Right hindlimb (tissue), 1 donor: Measurements from ENCODE around the gene ICE1.
A peak's percentile ranks its signal among the peaks of the same experiment; 100 is the strongest.
"Not testable (repeated sequence)": the region's sequence is repeated elsewhere in the genome, so short reads cannot be mapped to it uniquely, and the experiment has no call there.

Experiments used
- DNase-seq: peaks from one replicate; pipeline ENCODE4 v3.0.0-alpha.2; 2018

Gene ICE1

DNA sequence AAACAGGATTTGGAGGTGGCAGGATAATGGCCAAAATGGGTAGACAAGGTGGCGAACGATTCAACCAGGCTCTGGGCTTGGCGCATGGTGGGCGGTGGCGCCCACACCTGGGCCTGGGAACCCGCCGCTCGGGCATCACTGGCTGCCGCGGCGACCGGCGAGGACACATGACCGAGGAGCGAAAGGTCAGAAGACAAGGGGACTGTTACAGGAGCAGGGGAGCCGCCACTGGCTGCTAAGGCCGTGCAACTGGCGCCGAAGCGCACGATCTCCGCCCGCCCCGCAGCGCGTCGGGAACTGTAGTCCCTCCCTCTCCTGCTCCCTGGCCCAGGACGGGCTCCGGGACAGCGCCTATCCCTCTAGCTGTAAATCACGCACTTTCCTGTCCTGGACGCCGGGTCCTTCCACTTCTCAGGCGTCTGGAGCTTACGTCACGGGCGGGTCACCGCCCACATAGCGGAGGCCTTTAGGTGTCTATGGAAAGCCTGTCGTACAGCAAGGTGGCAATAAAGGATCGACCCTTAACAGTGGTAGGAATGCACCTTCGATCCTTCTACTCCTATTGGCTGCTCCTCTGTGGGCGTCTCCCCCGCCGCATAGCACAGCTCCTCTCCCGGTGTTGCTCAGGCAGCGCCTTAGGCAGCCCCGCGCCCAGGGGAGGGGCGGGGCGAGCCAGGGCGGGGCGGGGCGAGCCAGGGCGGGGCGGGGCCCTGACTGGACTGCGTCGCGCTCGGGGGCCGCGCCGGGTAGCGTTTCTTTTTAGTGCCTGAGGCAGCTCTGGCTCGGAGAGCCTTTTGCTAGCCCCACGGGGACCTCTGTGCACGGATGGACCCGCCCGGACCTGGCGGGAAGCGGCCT is at the start of gene ICE1:
TSS of gene ICE1 (plus strand) at position 717 of the 858 bp plus-strand sequence. CDS start 239 bp downstream, outside the sequence.
- peak; percentile 97 for DNase-seq

DNA sequence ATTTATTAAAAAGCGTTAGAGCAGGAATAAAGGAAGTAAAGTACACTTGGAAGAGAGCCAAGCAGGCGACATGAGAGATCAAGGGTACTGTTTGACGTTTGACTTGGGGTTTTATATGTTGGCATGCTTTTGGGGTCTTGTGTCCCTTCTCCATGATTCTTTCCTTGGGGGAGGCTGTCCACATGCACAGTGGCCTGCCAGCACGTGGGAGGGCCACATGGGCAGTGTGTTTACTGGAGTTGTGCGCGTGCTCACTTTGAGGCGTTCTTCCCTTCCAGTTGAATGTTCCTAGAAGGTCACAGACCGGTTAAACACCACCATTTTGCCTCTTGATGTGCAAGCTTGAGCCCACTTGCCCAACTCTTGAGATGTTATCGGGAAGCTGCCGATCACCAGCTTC is 49.5 kb upstream of the ICE1 start:
- DNase-seq = no peak

DNA sequence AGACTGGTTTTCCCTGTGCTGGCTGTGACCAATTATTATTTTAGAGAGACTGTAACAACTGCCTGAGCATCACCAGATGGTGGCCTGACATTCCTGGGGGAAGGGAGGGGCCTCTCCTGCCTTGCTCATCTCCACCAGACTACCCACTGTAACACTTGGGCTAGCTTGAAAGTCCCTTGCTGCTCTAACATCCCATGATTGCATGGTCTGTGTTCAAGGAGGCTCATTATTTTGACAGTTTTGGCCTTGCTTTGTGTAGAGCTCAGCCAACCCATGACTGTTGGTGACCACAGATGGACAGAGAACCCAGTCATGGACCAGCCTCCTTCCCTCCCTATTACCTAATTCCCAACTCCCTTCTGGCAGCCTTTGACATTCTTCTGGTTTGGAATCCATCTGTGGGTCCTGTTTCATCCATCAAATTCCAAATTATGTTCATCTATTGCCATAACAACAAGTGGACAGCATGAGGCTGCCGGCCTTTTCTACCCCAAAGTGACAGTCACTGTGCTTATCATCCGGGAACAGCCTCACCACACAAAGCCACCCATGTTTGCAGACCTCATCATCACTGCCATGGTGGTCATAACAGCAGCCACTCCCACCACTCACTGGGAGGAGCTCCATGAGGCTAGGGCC is 49.0 kb upstream of the ICE1 start:
- peak; percentile 43 for DNase-seq

DNA sequence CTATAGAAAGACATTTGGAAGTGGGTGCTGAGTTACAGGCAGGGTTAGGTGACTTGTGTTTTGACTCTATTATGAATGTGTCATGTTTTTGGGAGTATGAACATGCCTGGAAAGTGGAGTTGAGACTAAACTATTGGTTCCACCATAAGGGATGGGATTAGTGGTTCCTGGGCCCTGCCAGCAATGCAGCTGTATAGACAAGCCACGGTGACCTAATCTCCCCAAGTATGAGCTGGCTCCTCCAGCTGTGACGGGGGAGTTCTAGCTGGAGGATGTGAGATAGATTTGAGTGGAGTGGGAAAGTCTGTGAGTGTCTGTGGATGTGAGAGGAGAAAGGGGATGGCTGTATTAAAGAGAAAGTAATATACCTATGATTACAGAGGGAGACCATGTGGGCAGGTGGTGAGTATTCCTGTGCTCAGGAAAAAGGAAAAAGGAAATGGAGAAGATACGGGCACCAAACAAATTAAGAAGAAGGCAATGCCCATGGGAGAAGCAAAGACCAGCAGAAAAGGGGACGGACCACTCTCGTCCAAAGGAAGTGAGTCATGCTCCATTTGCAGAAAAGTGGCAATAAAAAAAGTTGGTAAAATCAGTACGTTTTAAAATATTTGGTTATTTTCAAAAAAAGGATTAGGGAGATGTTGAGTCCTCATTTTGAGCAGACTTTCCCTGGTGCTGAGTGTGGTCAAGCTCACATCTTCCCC is 48.3 kb upstream of the ICE1 start:
- DNase-seq = peak; percentile 62

DNA sequence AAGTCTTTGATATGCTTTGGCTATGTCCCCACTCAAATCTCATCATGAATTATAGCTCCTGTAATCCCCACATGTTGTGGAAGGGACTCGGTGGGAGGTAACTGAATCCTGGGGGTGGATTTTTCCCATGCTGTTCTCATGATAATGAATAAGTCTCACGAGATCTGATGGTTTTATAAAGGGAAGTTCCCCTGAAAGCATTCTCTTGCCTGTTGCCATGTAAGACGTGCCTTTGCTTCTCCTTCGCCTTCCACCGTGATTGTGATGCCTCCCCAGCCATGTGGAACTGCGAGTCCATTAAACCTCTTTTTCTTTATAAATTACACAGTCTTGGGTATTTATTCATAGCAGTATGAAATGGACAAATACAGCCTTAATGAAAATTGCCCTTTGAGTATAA is 44.7 kb upstream of the ICE1 start:
- DNase-seq = no peak

GRCh38 chr5:5378531-5378930 is 43.9 kb upstream of the ICE1 start:
- DNase-seq = no peak

DNA sequence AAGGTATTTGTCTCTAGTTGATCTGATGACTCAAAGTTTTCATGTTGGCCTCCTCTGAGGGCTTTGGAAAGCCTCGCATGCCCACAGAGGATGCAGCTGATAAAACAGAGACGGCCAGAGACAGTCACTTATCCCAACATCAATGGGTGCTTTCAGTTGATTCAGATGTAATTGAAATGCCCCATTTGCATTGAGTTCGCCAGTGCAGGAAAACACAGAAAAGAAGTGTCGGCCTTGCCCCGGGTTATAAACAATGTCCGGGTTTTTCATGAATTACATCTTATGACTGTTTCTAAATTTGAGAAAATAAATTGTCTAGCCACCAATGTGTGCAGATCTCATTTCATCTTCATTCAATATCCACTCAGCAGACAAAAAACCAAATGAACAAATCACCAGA is 42.2 kb upstream of the ICE1 start:
- DNase-seq = no peak

DNA sequence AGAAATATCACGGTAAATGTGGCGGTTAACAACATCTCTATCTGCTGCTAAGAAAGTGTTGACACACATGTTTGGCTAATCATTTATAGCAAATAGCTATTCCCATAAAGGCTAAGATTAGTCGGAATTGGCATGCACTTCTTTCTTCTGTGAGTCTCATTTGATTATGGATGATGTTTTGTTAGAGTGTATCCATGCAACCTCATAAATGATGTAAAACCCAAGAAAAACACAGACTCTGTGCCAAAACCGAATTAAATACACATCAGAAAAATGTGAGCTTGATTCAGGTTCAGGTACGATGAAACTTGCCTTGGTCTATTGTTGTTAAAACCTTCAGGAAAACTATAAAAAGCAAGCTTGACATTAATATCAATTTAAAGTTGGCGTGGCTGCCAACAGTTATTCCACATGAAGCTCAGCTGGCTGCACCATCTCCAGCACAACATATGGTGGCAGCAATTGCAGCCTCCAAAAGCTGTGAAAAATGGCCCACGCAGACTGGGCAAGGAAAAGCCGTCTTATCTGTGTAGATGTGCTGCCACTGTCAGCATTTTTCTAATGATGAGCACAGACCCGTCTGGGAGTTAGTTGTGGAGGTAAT is 41.1 kb upstream of the ICE1 start:
- peak; percentile 45 for DNase-seq

DNA sequence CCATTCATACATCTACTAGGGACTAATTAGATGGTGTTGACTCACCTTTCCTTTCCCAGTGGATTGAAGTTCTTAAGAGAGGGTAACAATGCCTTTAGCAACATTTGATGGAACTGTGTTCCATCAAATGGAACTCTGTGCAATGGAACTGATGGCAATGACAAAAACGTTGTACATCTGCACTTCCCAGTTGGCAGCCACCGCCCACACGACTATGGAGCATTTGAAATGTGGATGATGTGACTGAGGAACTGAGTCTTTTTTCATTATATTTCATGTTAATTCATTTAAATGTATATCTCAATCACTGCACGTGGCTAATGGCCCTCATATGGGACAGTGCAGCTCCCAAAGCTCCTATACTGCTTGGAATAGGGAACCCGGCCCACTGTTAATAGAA is 39.0 kb upstream of the ICE1 start:
- DNase-seq = no peak

GRCh38 chr5:5384660-5385330 is 37.7 kb upstream of the ICE1 start:
- DNase-seq = peak; percentile 59

DNA sequence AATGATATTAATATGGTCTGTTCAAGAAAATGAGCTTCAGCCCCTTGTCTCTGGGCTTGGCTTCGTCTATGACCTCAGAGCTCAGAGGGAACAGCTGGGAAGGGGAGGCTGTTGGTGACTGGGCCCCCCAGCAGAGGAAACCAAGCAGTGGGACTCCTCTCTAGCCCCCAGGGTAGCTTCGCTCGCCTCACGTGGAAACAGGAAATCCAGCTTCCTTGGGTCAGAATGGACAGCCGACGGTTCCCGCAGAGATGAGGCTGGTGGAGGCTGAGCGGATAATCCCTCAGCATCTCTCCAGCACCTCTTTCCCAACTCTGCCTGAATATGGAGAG is 37.2 kb upstream of the ICE1 start:
- DNase-seq = peak; percentile 59

DNA sequence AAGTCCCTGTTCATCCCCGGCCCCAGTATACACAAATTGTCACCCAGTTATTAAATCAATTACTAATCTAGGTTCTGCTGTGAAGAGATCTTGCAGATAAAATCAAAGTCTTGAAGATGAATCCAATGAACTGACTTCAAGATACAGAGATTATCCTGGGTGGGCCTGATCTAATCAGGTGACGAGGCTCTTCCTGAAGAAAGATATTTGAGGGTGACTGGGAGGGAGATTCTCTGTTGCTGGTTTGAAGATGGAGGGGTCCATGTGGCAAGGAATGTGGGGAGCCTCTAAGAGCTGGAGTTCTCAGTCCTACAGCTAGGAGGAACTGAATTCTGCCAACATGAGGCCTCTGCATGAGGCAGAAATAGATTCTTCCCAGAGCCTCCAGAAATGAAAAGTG is 36.1 kb upstream of the ICE1 start:
- DNase-seq = no peak

DNA sequence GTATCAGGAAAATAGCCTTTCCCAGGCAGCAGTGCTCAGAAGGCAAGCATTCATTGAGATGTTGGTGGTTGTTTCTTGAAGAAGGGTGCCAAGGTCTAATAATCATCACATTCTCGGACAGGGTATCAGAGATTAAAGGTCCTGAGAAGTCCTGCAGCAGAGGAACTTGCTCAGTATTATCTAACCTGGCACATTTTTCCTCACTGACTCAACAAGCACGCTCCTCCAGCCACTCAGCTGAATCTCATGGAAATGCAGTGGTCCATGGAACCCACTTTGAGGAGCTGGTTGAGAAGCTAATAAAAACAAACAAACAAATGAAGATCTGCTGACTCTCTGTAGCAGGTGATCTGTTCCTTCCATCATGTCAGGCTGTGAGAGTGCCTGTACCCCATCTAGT is 35.3 kb upstream of the ICE1 start:
- DNase-seq = no peak

GRCh38 chr5:5387777-5388176 is 34.7 kb upstream of the ICE1 start:
- no peak for DNase-seq

DNA sequence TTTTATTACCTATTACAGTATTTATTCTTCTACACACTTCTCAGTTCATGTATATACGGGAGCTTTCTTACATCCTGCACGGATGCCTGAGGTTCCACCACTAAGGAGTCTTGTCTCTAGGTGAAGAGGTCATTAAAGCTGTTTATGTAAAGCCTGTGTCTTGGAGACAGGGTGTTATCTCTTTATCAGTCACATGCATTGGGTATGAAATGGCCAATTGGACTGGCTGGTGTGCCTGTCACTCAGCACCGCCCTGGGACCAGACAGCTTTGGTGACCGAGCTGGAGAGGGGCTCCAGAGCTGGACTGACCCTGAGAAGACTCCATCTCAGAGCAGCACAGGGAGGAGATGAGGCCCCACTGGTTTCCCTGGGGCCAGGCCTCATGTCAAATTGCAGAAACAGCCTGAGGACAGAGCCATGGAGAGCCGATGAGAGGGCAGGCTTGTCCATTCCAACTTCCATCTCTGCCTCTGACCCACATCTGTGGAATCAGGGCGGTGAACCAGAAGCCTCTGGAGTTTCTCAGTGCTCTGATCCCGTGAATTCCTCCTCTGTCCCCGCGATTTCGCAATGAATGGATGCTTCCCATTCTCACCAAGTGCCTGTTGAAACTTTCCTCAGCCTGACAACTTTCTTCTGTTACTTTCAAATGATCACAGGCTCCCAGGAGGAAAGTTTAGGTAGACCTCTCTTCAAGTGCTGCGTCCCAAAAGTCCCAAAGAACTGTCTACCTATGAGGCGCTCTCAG is 32.2 kb upstream of the ICE1 start:
- not testable (repeated sequence) for DNase-seq

- DNase-seq = not testable (repeated sequence)
These were observed 30.0 kb upstream of the ICE1 start for GRCh38 chr5:5392504-5392903.

DNA sequence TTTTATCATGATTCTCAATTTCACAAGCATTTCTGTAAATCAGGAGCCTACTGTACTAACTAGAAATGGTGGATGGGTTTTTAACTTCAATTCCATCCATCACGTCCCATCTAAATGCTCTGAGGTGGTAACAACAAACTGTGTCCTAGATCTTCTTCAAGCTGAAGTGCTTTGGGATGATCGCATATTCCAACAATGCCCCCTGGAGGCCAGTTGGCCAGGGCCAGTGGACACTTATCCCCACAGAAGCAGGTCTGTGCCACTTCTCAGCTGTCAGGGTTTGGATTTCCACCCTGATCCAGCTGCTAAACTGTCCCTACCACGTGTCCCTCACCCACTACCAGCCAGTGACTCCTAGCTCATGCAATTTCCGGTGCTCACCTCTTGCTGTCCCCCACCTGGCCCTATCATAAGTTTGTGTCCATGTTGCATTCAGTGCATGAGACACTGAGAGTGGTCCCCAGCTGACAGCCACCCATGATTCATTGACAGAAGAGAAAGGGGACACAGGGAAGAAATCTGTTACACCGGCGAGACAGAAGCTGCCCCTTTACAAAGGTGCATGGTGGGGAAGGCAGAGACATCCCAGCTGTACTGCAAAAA is 28.0 kb upstream of the ICE1 start:
- DNase-seq = peak; percentile 72

DNA sequence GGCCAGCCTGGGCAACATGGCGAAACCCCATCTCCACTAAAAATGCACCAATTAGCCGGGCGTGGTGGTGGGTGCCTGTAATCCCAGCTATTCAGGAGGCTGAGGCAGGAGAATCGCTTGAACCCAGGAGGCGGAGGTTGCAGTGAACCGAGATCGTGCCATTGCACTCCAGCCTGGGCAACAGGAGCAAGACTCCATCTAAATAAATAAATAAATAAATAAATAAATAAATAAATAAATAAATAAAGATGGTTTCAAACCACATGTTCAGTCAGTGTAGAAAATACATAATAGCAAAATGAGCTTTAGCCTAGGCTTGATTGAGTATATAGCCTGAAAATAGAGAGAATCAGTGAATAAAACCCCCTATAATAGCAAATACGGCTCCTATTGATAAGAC is 27.4 kb upstream of the ICE1 start:
- not testable (repeated sequence) for DNase-seq

DNA sequence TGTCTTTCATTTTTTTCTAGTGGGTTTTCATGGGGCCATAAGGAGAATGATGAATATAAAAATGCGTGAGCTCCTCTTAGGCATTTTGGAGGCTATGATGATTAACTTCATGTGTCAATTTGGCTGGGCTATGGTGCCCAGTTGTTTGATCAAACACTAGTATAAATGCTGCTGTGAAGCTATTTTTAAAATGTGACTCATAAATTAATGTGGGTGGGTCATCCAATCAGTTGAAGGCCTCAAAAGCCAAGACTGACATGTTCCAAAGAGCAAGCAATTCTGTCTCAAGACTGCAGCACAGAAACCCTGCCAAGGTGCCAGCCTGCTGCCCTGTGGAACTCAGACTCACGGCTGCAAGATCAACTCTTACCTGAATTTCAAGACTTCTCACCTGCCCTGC is 24.4 kb upstream of the ICE1 start:
- no peak for DNase-seq

GRCh38 chr5:5401095-5401494 is 21.4 kb upstream of the ICE1 start:
- DNase-seq = no peak

DNA sequence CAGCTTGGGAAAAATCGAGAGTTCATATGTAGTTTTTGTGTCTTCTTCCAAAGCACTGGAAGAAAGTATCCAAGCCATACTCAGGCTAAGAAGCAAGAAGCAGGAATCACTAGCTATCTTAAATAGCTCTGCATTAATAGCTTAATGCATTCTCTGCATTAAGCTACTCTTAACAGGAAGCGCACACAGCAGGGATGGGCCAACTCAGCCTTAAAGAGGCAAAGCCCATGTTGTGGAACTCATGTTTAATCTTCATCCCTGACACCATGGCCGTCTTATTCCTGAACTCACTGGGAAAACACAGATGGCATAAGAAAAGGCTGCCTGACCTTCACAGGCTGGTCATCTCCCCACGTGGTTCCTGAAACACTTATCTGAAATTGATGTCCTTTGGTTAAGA is 18.7 kb upstream of the ICE1 start:
- DNase-seq = no peak

DNA sequence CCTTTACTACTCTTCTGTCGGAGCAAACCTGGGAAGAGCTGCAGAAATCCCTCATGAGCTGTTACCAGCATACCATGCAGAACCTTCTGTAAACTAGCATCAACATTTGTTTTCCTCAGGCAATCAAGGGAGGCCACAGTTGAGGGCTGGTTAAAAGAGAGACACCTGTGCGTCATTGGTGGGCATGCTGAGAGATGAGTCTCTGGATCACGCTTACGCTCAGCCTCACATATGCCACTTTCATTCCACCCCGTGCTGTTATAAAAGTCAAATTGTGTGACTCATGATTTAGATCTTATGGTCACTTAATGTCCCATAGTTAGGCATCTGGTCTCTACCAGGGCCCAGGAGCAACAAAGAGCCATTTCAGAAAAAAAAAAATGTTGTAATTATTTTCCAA is 18.1 kb upstream of the ICE1 start:
- no peak for DNase-seq
